Myocyte (in vitro differentiated cells): ENCODE measurements around the gene TJP1. TPM values are rescaled to one million over a fixed set of nuclear protein-coding genes. Genes with fewer than 3 reads are reported as not detected.
"Not testable (repeated sequence)": the region's sequence is repeated elsewhere in the genome, so short reads cannot be mapped to it uniquely, and the experiment has no call there.

Experiments
- DNase-seq: peaks from one replicate; pipeline ENCODE4 v3.0.0-alpha.2; 2012; ENCODE audit warnings: low read depth
- total RNA-seq: library from RNA; depleted of rRNA; stranded (reverse); fragments of >200 nt; gene quantifications from 2 replicates; pipeline ENCODE4 v1.2.3, GENCODE V29; 2014

The TJP1 gene
- total RNA-seq, 1 donor from 2014 or later, result 43.0 TPM

DNA sequence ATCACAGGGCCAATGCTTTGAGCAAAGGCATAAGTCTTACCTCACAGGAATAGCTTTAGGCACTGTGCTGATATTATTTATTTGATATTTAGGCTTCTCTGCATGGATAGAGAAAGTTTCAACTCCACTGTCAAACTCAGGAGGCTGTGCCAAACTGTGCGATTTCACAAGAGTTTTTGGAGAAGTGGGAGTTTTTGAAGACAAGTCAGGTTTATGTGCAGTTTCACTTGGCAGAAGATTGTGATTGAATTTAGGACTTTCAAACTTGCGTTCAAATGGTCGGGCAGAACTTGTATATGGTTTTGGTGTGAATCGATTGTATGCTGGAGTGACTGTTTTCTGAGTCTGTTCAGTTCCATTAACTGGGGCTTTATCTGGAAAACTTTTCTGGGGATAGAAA lies 113.7 kb downstream of the TJP1 start:
- DNase-seq, result no peak

DNA sequence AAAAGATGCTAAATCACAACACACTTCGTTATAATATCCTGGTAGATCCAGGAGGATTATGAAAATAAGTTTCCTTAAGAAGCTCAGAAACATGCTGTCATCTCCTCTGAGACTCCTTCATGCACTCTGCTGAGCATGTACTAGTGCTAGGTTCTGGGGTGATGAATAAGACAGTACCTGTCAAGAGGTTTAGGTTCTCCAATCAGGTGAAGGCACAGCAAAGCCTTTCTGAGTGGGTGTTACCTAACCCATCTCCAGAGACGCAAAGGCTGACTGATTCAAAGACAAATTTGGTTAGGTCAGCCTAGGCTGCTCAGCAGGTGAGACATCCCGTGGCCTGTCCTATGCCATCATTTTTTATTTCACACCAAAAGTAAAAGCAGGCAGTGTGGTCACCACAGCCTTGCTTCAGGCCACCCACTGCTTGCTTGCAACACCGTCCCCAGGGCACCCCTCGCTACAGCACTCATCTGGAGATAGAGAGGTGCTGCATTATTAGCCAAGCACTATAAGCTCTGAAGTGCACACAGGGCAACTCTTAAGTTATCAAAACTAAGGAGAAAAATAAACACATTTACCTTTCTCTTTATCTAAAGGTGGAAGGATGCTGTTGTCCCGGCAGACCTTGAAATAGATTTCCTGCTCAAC lies 117.2 kb downstream of the TJP1 start:
- DNase-seq, result no peak

DNA sequence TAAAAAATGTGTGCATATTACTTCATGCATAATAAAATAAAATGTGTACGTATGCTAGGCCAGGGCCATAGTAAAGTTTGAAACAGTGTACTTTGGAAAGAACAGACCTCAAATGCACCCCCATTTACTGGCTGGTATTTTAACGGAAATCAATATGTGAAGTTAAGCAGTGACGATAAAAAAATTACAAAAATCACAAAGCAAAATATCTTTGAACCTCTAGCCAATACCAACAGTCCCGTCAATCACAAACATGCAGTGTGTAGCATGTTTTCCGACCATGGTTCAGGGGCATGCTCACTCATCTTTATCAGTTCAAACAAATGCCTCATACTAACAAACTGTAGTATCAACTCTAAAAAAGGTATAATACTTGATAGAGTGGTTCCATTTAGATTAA lies 121.1 kb downstream of the TJP1 start:
- DNase-seq, result no peak

DNA sequence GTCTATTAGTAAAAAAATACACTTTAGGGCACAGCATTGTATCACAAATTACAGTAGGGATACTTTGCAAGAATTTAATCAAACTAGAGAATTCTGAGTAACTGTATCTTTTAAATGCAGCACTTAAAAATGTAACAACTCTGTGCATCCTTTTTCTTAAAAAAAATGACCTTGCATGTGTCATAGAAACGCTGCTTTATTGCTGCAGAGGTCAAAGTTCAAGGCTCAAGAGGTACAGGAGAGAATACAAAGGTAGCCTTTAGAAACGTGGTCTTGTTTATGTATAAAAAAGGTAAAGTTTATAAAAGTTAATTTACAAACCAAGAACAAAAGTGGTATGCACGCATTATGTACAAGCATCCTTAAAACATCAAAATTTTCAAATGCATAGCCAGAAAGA lies 122.0 kb downstream of the TJP1 start:
- no peak for DNase-seq

GRCh38 chr15:29699791-29700190 lies 122.5 kb downstream of the TJP1 start:
- no peak for DNase-seq

DNA sequence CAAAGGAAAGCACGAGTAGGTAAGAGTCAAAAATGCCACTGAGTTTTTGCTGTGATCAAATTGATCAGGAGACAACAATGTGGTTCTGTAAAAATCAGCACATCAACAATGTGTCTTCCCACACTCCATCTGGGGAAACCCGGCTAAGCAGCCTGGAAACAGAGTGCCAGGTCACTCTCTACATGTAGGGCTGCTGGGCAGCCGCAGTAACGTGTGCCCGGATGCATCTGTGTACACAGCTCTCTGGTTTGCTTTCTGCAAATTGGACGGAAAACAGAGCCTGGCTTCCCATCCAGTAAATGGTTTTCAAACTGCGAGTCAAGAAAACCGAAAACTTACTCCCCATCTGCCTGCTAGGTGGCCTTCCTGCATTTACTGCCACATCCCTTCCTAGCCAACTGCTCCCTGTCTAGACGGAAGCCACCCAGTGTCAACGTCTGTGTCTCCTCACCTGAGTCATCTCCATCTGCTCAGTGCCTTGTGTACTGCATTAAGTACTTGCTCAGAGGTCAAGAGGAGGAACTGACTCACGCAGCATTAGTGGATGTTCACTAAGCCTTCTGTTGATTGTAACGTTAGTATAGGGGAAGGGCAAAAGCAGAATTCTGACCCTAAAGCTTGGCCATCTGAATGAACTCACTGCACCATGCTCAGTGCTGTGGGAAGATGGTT lies 124.1 kb downstream of the TJP1 start:
- DNase-seq, result peak; percentile 9

DNA sequence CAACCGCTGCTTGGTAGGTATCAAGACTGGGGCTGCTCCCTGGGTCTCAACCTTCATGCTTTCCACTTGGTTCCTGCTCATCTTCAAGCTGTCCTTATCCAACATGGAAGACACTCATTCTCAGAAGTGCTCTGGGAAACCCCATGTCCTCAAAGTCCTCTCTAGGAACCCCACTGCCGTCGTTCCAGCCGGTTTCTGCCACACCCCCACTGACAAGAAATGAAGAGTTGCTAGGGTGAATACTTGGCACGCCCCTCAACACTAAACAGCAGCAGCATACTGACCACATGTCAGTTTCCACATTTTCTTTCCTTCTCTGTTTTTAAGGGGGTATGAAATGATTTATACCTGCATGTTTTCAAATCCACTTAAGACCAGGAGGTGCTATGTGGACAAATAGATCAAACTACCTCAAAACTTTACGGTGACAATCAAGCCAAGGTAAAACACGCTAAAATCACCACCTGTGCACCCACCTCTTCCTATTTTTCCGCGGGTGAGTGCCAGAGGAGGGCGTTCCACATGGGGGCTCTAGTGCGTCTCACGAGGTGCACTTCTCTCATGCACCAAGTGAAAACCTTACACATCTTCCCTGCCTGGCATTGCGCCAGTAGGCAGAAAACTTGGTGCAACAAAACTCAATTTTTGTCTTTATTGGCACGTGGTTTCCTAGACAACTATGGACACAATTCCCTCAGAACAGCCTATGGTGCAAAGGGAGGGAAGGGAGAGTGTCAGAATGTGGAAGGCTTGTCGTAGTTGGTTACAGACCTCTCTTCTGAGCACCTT lies 125.1 kb downstream of the TJP1 start:
- DNase-seq, result no peak

- not testable (repeated sequence) for DNase-seq
Measured at GRCh38 chr15:29696506-29696905, 125.8 kb downstream of the TJP1 start.

DNA sequence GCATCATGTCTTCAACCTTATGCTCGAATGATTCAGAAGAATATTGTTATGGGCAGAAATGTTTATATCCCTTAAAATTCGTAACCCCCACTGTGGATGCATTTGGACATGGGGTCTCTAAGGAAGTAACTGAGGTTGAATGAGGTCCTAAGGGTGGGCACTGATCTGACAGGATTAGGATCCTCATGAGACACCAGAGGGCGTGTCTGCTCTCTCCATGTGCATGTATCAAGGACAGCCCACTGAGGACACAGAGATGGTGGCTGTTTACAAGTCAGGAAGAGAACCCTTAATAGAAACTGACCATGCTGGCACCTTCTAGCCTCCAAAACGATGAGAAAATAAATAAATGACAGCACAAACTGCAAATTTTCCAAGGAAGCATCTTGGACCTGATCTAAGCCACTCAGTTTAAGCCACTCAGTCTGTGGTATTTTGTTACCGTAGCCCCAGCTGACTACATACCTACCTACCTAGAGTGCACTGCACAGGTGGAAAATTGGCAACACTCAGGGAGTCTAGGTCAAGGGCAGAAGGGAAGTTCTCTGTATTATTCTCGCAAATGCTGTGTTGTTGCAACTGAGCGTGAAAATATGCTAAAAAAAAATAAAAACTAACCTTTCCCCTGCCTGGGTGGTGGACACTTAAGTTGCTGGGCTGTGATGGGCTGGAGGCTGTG lies 126.6 kb downstream of the TJP1 start:
- no peak for DNase-seq

GRCh38 chr15:29693225-29693624 lies 129.0 kb downstream of the TJP1 start:
- DNase-seq, result no peak

DNA sequence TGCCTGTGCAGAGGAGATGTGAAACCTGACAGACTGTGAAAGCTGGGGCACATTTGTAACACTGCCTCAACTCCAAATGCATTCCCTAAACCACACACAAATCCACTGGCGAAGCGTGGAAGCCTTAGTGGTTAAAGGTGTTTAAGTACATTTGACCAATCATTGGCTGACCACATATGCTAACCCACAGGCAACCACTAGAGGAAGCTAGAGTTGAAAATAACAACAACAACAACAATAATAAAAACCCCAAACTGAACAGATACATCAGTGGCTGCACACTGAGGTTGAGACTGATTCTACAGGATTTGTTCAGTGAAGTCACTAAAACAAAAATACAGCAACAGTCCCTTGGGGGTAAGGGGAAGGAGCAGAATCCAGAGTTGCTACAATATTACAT lies 129.7 kb downstream of the TJP1 start:
- peak; percentile 59 for DNase-seq

GRCh38 chr15:29690765-29691475 lies 131.3 kb downstream of the TJP1 start:
- no peak for DNase-seq

GRCh38 chr15:29689287-29689986 lies 132.8 kb downstream of the TJP1 start:
- no peak for DNase-seq

GRCh38 chr15:29688506-29689286 lies 133.6 kb downstream of the TJP1 start:
- DNase-seq, result no peak

DNA sequence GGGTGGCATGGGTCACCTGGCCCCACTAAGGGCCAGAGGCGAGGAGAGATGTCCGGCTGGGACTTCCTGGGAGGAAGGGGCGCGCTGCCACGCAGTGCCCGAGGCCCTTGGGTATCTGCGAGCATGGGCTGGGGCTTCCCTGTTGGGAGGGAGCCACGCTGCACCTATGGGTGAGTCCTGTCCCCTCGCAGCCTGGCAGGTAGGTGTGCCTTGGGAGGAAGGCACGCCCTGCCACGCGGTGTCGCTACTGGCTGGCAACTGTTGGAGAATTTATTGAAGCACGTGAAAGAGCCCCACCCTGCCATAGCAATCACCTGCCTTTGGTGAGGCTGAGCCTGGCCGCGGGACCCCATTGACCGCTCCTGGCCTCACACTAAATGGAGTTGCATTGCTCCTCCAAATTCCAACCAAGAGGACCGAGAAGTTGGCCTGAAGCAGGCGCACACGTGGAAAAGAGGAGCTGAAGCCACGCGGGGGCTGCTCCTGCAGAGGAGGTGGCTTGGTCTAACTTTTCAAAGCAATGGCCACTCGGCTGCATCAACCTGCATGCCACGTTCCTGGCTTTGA lies 134.2 kb downstream of the TJP1 start:
- no peak for DNase-seq

DNA sequence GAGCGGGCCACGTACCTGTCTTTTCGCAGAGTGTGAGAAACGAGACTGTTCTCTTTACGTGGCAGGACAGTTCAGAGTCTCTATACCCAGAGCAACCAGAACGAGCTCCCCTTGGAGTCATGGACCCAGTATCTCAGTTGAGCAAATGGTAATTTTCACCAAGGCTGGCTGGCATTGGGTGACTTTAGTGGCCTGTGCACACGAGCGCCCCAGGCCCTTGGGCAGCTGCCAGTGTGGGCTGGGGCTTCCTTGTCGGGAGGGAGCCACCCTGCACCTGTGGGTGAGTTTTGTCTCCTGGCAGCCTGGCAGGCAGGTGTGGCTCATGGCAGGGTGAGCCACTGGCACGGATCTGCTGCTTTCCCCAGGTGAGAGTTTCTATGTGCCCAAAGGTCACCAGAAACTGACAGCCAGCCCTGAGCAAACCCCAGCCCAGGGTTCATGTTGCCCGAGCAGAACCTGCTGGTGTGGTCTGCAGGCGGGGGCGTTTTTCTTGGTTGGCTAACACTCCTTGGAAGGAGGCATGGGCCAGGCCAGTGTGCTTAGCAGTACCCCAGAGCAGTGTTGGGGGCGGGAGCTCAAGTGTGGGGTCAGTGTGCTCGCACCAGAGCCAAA lies 135.0 kb downstream of the TJP1 start:
- no peak for DNase-seq

- no peak for DNase-seq
Measured at GRCh38 chr15:29686445-29687203, 135.6 kb downstream of the TJP1 start.

- no peak for DNase-seq
Measured at GRCh38 chr15:29686079-29686425, 136.2 kb downstream of the TJP1 start.
